GM18951 (cell line): Measurements from ENCODE around the gene RAB3C.
"Not testable (repeated sequence)": the region's sequence is repeated elsewhere in the genome, so short reads cannot be mapped to it uniquely, and the experiment has no call there.

Source experiments
- POLR2A ChIP-seq: IDR thresholded peaks from 4 replicates; pipeline ENCODE4 v1.6.1; 2011; ENCODE audit warnings: mild to moderate bottlenecking; ENCODE audit not compliant: insufficient read length, insufficient read depth; ENCODE audit errors: extremely low read depth
- in situ Hi-C: fragments of 300-500 bp; cut with MboI; formaldehyde crosslinking; loops from one replicate; pipeline ENCODE4 v1.12.0; 2022; ENCODE audit warnings: low sequenced_read_pairs, mixed read lengths, inconsistent platforms; ENCODE audit not compliant: unreplicated experiment

RAB3C gene

GRCh38 chr5:58571501-58571900 is 11.4 kb upstream of the RAB3C start:
- in situ Hi-C loops, result no loop called here
- no peak for TF ChIP-seq POLR2A

- in situ Hi-C loops, result not testable (repeated sequence)
Observed at GRCh38 chr5:58572973-58573372, 9.9 kb upstream of the RAB3C start.

- no peak for TF ChIP-seq POLR2A
- in situ Hi-C loops, result no loop called here
Observed at GRCh38 chr5:58579781-58580180, 3.1 kb upstream of the RAB3C start.

GRCh38 chr5:58582019-58582802 is 664 bp upstream of the RAB3C start:
- no peak for TF ChIP-seq POLR2A
- in situ Hi-C loops, result no loop called here

- in situ Hi-C loops, result no loop called here
- TF ChIP-seq POLR2A, result no peak
Observed at GRCh38 chr5:58595952-58596351, 13.1 kb downstream of the RAB3C start.

- in situ Hi-C loops, result no loop called here
Observed at GRCh38 chr5:58598440-58598839, 15.6 kb downstream of the RAB3C start.

GRCh38 chr5:58599217-58599616 is 16.3 kb downstream of the RAB3C start:
- in situ Hi-C loops, result no loop called here
- TF ChIP-seq POLR2A, result no peak

More at GRCh38 chr5:58598440-58598839, 15.6 kb downstream of the RAB3C start:
- no peak for TF ChIP-seq POLR2A

GRCh38 chr5:58600613-58601012 is 17.7 kb downstream of the RAB3C start:
- in situ Hi-C loops, result not testable (repeated sequence)

- in situ Hi-C loops, result not testable (repeated sequence)
Observed at GRCh38 chr5:58602889-58603288, 20.0 kb downstream of the RAB3C start.

GRCh38 chr5:58606064-58606463 is 23.2 kb downstream of the RAB3C start:
- in situ Hi-C loops, result no loop called here

GRCh38 chr5:58615972-58616371 is 33.1 kb downstream of the RAB3C start:
- in situ Hi-C loops, result no loop called here
- TF ChIP-seq POLR2A, result no peak

More at GRCh38 chr5:58606064-58606463, 23.2 kb downstream of the RAB3C start:
- no peak for TF ChIP-seq POLR2A

- TF ChIP-seq POLR2A, result no peak
- in situ Hi-C loops, result no loop called here
Observed at GRCh38 chr5:58617241-58617640, 34.4 kb downstream of the RAB3C start.

- in situ Hi-C loops, result no loop called here
- no peak for TF ChIP-seq POLR2A
Observed at GRCh38 chr5:58620336-58620735, 37.5 kb downstream of the RAB3C start.

- in situ Hi-C loops, result no loop called here
- no peak for TF ChIP-seq POLR2A
Observed at GRCh38 chr5:58622936-58623871, 40.3 kb downstream of the RAB3C start.

- no peak for TF ChIP-seq POLR2A
- in situ Hi-C loops, result no loop called here
Observed at GRCh38 chr5:58628626-58629025, 45.8 kb downstream of the RAB3C start.
